K562 (cell line): ENCODE measurements around the gene BRINP1. TPM values are rescaled to one million over a fixed set of nuclear protein-coding genes. Genes with fewer than 3 reads are reported as not detected.

Experiments
- ATAC-seq: fragments of 200-7000 bp; cut with Tn5 transposase; 3 replicates; pipeline ENCODE4 v1.9.1; 2020; ENCODE audit warnings: moderate library complexity
- BruUV-seq: library from RNA; stranded (reverse); fragments of 400-500 nt; replicated peaks from 2 replicates; lab custom pipeline; 2021; lab: Mats Ljungman, UMichigan
- CTCF ChIA-PET: fragments of 300-600 bp; formaldehyde crosslinking; extraction: SDS; loops from one replicate; lab custom pipeline; 2021; ENCODE audit warnings: low intra/inter-chr PET ratio; lab: Yijun Ruan, JAX
- POLR2A ChIA-PET: fragments of 300-600, 350-650 bp; sonication (Branson Sonifier 250); formaldehyde crosslinking; extraction: SDS; loops from one replicate; lab custom pipeline; 2021; ENCODE audit warnings: antibody characterized with exemption, inconsistent platforms; lab: Yijun Ruan, JAX
- DNase-seq, 4 experiments: peaks; one replicate each; pipeline versions ENCODE4 v3.0.0 to v3.0.0-alpha.2; 2011 to 2018; ENCODE audit warnings: low spot score in 3 of 4, mixed read lengths in 3 of 4; ENCODE audit errors: extremely low read depth in 1 of 4
- FAIRE-seq: peaks from 2 replicates; lab custom pipeline; 2011; peaks lifted over from hg19 to GRCh38; lab: Jason Lieb, UNC
- H2AFZ ChIP-seq: 2 replicates; pipeline ENCODE4 v1.6.0; 2011; ENCODE audit warnings: low read depth, low read length, control low read depth, inconsistent platforms
- H3K27ac ChIP-seq: fragments of 200-600 bp; 3 replicates; pipeline ENCODE4 v1.8.0; 2011; ENCODE audit warnings: low read depth, mild to moderate bottlenecking, control low read depth, inconsistent platforms, low read length, moderate library complexity, mixed read lengths; ENCODE audit errors: extremely low read depth
- H3K27me3 ChIP-seq, 2 experiments: fragments of 300-600 bp in 1 of 2; 2 replicates in 1 of 2; 3 replicates in 1 of 2; pipeline versions ENCODE4 v1.6.0 to v1.8.0; 2011; ENCODE audit warnings: inconsistent platforms in 2 of 2, low read length in 2 of 2, mild to moderate bottlenecking in 1 of 2, mixed read lengths in 1 of 2, moderate library complexity in 1 of 2; ENCODE audit not compliant: control insufficient read depth in 2 of 2, insufficient read depth in 2 of 2
- H3K36me3 ChIP-seq: fragments of 300-600 bp; 3 replicates; pipeline ENCODE4 v1.8.0; 2011; ENCODE audit warnings: mild to moderate bottlenecking, low read length, inconsistent platforms; ENCODE audit not compliant: control insufficient read depth, insufficient read depth
- H3K4me1 ChIP-seq, 2 experiments: fragments of 200-600 bp in 1 of 2; replicated peaks in 1 of 2; 2 replicates in 1 of 2; 3 replicates in 1 of 2; pipeline versions ENCODE4 v1.5.1 to v1.8.0; 2011; ENCODE audit warnings: inconsistent platforms in 2 of 2, low read length in 2 of 2, mild to moderate bottlenecking in 1 of 2, mixed read lengths in 1 of 2, moderate library complexity in 1 of 2; ENCODE audit not compliant: control insufficient read depth in 2 of 2, insufficient read depth in 2 of 2
- H3K4me2 ChIP-seq: 2 replicates; pipeline ENCODE4 v1.6.1; 2011; ENCODE audit warnings: low read length, control low read depth, inconsistent platforms, mixed read lengths; ENCODE audit not compliant: insufficient read depth
- H3K4me3 ChIP-seq: fragments of 200-600 bp; sonication (generic), shearing (Covaris generic); 2 replicates; pipeline ENCODE4 v1.5.1; 2016; ENCODE audit warnings: control low read depth, inconsistent platforms
- H3K79me2 ChIP-seq: fragments of 200-600 bp; 3 replicates; pipeline ENCODE4 v1.8.0; 2011; ENCODE audit warnings: low read length, inconsistent platforms; ENCODE audit not compliant: control insufficient read depth, insufficient read depth
- H3K9ac ChIP-seq, 2 experiments: 2 replicates each; pipeline versions ENCODE4 v1.6.0 to v1.6.1; 2011; ENCODE audit warnings: low read depth in 2 of 2, low read length in 2 of 2, control low read depth in 1 of 2, inconsistent platforms in 1 of 2, mild to moderate bottlenecking in 1 of 2, mixed read lengths in 1 of 2; ENCODE audit not compliant: insufficient read depth in 1 of 2
- H3K9me1 ChIP-seq: one replicate; pipeline ENCODE4 v1.6.0; 2011; ENCODE audit warnings: inconsistent platforms, mild to moderate bottlenecking, low read length, moderate library complexity; ENCODE audit not compliant: control insufficient read depth, insufficient read depth
- H3K9me3 ChIP-seq: replicated peaks from 2 replicates; pipeline ENCODE4 v1.5.1; 2011; ENCODE audit warnings: low read depth, low read length, inconsistent platforms; ENCODE audit not compliant: control insufficient read depth, insufficient read depth
- H4K20me1 ChIP-seq: replicated peaks from 2 replicates; pipeline ENCODE4 v1.6.1; 2011; ENCODE audit warnings: low read length, inconsistent platforms, mixed read lengths; ENCODE audit not compliant: control insufficient read depth, insufficient read depth
- JUNB ChIP-seq: fragments of 450-650 bp; formaldehyde crosslinking; conservative IDR thresholded peaks from 2 replicates; pipeline ENCODE4 v1.4.0; 2020; ENCODE audit warnings: mild to moderate bottlenecking
- POLR2AphosphoS2 ChIP-seq: IDR thresholded peaks from 2 replicates; pipeline ENCODE4 v1.6.1; 2012; ENCODE audit warnings: low read length, improper control_type of control experiment
- POLR2AphosphoS5 ChIP-seq: IDR thresholded peaks from 2 replicates; pipeline ENCODE4 v1.6.1; 2011; ENCODE audit warnings: mild to moderate bottlenecking, low read depth, low read length, moderate library complexity; ENCODE audit not compliant: control insufficient read depth, insufficient read depth
- YBX1 ChIP-seq: fragments of 450-650 bp; IDR thresholded peaks from 2 replicates; pipeline ENCODE4 v1.7.1; 2016; ENCODE audit warnings: mild to moderate bottlenecking
- ZNF511 ChIP-seq: sonication (generic); formaldehyde crosslinking; IDR thresholded peaks from 2 replicates; pipeline ENCODE4 v1.8.0; 2022; ENCODE audit warnings: mild to moderate bottlenecking, missing genetic modification reagents
- ZNF57 ChIP-seq: fragments of 450-650 bp; formaldehyde crosslinking; IDR thresholded peaks from 2 replicates; pipeline ENCODE4 v1.4.0; 2020; ENCODE audit warnings: mild to moderate bottlenecking, moderate library complexity
- ZNF644 ChIP-seq: fragments of 200-800 bp; sonication (Bioruptor generic); IDR thresholded peaks from 2 replicates; pipeline ENCODE4 v1.6.1; 2016; ENCODE audit warnings: low read depth, missing genetic modification characterization, missing compliant biosample characterization
- WGBS: fragments of 100-300 bp; shearing (Covaris generic); methylation state at CpG from one replicate; pipeline ENCODE4 v1.1.6; 2016; ENCODE audit warnings: low coverage, mixed read lengths; ENCODE audit not compliant: insufficient coverage; ENCODE audit errors: missing lambda C conversion rate; 5-methylcytosine and 5-hydroxymethylcytosine counted together
- in situ Hi-C: fragments of 300-500 bp; cut with MboI; formaldehyde crosslinking; loops from 4 replicates; pipeline ENCODE4 v1.15.0; 2018; ENCODE audit warnings: inconsistent platforms, mixed read lengths
- intact Hi-C: fragments of 100-400 bp; cut with micrococcal nuclease; formaldehyde crosslinking; loops from 2 replicates; pipeline ENCODE4 v1.14.2; 2022
- polyA plus RNA-seq, 8 experiments: library from polyadenylated mRNA; depleted of rRNA in 4 of 8; stranded (reverse) in 5 of 8; unstranded in 3 of 8; fragments of >200 nt; fragmentation: Nextera tagmentation in 2 of 8; fragmentation: Illumina TruSeq in 1 of 8; extraction: Ambion mirVana in 2 of 8; extraction: Trizol in 1 of 8; gene quantifications; 2 replicates each; pipeline versions ENCODE4 v1.2.1 to v1.2.3, GENCODE V29; 2011 to 2014; ENCODE audit warnings: inconsistent platforms in 1 of 8, missing spikeins in 1 of 8
- total RNA-seq, 7 experiments: library from RNA; depleted of rRNA in 6 of 7; stranded (reverse); fragments of >200 nt in 6 of 7; fragmentation: Illumina TruSeq in 2 of 7; extraction: Trizol in 2 of 7; gene quantifications; 2 replicates each; pipeline versions ENCODE4 v1.2.1 to v1.2.3, GENCODE V29; 2011 to 2021; ENCODE audit warnings: low replicate concordance in 1 of 7

BRINP1 gene
- total and polyA plus RNA-seq, 9 of the 15 experiments (the other 6 are each of a cell fraction or from before 2014, with no cell fraction given), result not detected

GRCh38 chr9:119272500-119273211 is 96.6 kb downstream of the BRINP1 start (continued):
- TF ChIP-seq JUNB (CRISPR knock-in tag), result no peak
- TF ChIP-seq POLR2AphosphoS5, result no peak
- no peak for TF ChIP-seq YBX1
- no peak for TF ChIP-seq ZNF57 (CRISPR knock-in tag)
- no peak for TF ChIP-seq POLR2AphosphoS2

DNA sequence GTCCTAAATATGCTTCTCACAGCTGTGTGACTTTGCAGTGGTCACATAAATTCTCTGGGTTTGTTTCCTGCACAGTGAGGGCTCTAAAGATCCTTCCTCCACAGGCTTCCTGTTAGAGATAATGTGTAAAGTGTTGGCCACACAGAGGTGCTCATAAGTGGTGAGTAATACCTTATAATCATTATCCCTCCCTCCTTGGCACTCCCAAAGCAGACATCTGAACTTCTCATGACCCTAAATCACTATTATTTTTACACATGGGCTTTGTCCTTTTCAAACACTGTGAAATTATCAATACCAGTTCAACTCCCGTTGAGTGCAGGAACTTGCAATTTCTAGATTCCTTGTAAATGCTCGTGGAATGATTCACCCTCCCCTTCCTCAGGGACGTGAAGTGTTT is 100.2 kb downstream of the BRINP1 start:
- intact Hi-C loops (no loop called here), in situ Hi-C loops (no loop called here)
- WGBS, result 0% methylated on average over 3 of the region's 3 CpGs
- CTCF ChIA-PET, result no interaction called here
- Histone ChIP-seq H3K36me3 (no peaks in the 10 kb centered on the region), H3K4me1 (no peaks in the 10 kb centered on the region), H2AFZ (no peak overlapping the region), H3K4me3 (no peak overlapping the region), H3K9me3 (no peaks in the 10 kb centered on the region; the same call in 1 of the 2 replicates), H3K79me2 (no peaks in the 10 kb centered on the region), H3K27ac (no peak overlapping the region), H3K4me2 (no peak overlapping the region), H3K9me1 (no peaks in the 10 kb centered on the region), H3K27me3 (no peaks in the 10 kb centered on the region), H4K20me1 (no peaks in the 10 kb centered on the region), H3K9ac (no peak overlapping the region)
- BruUV-seq, result no TSS peak
- no peak for DNase-seq
- POLR2A ChIA-PET, result no interaction called here
- ATAC-seq, result no peak
- no peak for TF ChIP-seq ZNF644
- TF ChIP-seq ZNF511 (CRISPR knock-in tag), result no peak
- FAIRE-seq, result no peak
